GM04503 (cell line): ENCODE data around the gene CSF2RB.

Source experiments
- DNase-seq: peaks from one replicate; pipeline ENCODE4 v3.0.0-alpha.2; 2012; ENCODE audit warnings: low read depth

Gene CSF2RB

DNA sequence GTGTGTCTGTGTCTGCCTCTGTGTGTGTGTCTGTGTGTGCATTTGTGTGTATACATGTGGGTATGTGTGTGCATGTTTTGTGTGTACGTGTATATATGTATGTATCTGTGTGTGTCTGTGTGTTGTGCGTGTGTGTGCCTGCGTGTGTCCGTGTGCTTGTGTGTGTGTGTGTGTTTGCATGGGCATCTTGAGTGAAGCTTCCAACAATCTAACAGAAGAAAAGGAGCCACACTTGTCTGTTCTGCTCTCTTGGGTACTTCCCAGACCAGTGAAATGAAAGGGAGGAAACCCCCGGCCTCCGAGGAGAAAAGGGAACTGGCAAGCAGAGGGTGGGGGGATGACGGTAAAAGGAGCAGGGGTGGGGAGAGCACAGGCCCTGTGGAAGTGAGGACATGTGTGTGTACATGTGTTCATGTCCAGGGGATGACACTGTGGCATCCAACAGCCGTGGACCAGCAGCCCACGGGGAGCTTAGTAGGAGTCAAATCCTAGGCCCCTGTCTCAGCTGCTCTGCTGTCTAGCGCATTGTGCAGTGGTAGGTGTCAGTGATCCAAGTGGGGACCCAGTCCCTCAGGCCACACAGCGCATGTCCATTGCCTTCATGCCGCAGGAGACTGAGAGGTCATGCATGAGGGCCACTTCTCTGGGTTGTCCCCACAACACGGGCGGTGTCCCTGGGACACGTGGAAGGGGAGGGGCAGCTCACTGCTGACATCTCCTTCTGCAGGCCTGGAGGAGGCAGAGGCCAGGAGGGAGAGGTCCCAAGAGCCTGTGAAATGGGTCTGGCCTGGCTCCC is 8.1 kb downstream of the CSF2RB start:
- DNase-seq, result no peak

DNA sequence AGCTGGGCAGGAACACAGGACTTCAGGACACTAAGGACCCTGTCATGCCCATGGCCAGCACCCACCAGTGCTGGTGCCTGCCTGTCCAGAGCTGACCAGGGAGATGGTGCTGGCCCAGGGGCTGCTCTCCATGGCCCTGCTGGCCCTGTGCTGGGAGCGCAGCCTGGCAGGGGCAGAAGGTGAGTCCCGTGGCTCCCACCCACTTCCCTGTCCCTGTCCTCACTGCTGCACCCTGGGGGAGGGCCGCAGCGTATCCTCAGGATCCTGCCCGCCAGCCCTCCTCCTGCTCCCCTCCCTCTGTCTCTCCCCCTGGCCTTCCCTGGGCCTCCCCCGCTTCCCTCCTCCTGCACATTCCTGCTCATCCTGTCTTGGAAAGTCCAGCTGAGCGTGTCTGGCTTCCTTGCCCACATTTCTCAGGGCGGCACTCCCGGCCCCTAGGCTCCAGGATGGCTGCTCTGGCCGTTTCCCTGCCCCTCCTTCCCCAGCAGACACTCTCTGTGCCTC is 8.7 kb downstream of the CSF2RB start:
- DNase-seq, result no peak

DNA sequence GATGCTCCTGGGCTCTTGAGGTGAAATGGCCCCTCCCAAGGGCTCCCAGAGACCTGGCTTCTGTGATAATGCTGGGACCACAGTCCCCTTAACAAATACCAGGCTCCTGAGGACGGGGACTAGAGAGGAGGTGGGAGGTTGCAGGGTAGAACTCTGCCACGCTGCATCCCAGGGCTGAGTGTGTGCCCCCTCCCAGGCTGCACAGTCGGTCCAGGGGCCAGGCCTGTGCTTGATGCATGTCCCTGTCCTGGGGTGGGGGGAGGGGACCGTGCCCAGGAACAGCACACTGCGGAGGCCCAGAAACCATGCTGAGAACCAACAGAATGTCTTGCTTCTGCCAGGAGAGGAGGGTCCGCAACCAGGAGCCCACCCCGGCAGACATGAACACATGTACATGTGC is 9.3 kb downstream of the CSF2RB start:
- no peak for DNase-seq

DNA sequence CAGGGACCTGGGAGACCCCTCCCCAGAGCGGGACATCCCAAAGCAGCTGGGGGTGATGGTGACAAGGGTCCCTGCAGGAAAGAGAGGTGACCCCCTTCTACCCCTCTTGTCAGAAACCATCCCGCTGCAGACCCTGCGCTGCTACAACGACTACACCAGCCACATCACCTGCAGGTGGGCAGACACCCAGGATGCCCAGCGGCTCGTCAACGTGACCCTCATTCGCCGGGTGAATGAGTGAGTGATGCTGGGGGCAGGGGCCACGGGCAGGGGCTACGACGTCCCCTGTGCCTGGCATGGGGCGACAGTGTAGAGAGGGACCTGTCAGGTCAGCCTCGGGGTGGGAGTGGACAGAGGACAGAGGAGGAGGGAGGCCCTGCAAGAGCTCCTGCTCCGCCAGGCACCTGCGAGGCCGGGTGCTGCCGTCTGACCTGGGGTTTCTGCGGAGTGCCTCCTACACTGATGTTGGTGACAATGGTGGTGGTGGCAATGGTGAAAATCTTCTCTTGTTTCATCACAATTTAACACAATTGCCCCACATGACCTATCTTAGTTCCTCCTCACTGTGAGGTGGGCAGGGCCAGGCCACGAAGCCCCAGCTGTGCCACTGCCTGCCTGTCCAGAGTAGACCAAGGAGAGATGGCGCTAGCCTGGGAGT is 9.8 kb downstream of the CSF2RB start:
- DNase-seq, result no peak

DNA sequence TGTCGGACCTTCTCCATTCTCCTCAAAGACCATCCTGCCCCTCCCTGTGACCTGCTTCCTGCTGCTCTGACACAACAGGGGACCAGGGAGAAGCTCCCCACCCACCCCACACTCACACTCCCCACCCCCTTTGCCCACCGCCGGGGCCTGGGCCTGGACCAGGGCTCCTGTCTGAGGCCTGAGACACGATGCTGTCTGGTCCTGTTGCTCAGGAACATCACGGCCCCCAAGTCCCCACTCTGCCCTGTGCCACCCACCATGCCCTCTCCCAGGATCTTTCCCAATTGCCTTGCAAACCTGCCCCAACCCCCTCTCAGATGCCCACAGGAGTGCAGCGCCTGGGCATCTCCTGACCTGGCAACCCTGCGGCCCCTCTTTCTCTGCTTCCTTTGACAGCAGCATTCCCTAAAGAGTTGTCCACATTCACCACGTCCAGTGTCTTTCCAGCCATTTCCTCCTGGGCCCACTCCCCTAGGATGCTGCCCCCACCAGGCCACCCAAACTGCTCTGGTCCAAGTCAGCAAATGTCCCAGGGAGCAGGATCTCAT is 10.8 kb downstream of the CSF2RB start:
- no peak for DNase-seq

DNA sequence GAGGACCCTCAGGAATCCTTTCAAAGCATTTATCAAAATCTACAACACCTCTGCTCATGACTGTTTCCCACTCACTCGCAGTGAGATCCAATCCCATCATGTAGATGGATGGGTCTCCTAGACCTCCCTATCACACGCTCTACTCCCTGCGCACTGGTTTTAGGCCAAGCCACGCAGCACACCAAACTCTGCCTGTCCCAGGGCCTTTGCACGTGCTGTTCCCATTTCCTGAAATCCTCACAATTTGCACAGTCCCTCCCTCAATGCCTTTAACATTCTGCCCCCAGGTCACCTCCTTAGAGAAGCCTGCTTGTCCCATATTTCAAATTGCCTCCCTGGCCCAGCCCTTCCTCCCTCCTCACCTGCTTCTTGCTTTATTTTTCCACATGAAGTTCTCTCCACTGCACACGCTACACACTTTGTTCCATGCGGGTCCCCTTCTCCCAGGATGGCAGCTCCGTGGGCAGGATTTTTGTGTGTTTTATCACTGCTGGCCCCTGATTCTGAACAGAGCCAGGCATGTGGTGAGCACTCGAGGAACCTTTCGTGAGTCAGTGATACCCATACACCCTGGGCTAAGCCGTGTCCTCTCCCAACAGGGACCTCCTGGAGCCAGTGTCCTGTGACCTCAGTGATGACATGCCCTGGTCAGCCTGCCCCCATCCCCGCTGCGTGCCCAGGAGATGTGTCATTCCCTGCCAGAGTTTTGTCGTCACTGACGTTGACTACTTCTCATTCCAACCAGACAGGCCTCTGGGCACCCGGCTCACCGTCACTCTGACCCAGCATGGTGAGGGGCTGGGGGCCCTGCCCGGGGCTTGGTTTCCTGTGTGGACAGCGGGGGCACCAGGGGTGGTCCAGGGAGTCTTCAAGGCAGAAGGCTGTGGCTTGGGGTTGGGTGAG is 12.2 kb downstream of the CSF2RB start:
- DNase-seq, result no peak

DNA sequence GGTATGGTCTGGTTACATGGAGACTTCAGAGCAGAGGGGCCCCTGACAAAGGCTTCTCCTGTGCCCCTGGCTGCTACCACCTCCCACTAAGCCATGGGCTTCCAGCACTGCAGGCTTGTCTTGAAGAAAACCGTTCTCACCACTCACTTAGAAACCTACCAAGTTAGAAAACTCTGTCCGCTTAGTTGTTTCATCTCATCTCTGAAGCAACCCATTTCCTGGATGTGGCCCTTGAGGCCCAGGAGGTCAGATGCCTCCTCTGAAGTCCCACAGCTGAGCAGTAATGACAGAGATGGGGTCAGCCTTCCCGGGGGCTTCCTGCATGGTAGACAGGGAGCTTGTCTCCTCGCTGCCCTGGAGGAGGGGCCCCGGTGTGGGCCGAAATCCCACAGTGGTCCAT is 12.9 kb downstream of the CSF2RB start:
- DNase-seq, result no peak

DNA sequence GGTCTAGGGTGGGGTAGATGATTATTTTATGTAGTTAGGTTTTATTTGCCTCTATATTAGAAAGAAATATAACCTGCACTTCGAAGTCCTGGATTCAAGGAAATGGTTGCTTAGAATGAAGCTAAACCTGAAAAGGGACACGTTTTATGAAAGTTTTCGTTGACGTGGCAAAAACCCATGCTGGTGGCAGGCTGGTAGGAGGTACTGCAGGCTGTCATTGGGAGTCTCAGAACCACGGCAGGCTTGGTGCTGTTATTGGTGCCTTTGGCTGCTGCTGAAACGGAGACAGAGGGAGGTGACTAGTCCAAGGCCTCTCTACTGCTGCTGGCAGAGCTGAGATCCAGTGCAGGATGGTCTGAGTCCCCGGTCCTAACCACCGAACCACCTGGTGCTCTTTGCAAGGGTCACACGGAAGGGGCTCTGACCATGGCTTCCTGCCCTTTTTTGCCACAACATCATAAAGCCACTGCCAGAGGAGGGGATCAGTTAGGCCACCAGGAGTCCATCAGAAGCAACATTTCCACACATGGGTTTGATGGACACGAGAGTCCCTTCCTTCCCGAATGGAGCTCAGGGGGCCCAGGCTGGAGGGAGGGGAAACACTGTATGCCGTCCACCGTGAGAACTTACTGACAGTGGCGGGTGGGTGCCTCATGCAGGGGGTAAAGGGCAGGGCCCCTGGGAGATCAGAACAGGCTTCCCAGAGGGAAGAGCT is 13.4 kb downstream of the CSF2RB start:
- no peak for DNase-seq

DNA sequence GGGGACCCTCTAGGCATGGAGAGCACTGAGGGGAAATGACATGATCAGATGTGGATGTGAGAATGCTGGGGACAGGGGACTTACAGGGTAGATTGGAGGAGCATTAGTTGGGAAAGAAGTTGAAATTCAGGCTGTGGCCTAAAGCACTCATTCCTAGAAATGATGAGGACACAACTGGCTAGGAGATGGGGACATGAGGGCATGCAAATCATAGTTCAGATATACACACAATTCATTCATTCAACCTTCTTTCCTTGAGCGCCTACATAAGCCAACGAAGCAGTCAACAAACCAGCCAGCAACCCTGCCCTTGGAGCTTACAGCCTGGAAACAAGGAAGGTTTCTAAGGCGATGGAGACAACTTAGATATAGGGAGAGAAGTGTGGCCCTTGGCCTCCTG is 14.2 kb downstream of the CSF2RB start:
- DNase-seq, result no peak

DNA sequence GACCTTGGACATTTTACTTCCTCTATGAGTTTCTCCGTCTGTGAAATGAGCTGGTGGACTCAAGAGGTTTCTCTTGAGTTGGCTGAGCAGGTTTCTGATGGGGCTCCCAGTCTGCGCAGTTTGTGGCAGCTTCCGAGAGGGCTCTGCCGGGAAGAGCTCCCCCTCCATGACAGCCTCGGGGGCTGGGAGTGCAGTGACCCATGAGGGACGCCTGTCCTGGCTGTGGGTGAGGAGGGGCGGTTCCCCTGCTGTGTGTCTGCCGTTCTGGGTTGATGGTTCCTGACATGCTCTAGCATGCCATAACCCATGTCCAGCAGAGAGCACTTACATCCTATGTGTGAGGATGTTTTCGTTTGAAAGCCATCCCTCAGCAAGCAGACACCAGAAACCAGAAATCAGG is 14.8 kb downstream of the CSF2RB start:
- no peak for DNase-seq

DNA sequence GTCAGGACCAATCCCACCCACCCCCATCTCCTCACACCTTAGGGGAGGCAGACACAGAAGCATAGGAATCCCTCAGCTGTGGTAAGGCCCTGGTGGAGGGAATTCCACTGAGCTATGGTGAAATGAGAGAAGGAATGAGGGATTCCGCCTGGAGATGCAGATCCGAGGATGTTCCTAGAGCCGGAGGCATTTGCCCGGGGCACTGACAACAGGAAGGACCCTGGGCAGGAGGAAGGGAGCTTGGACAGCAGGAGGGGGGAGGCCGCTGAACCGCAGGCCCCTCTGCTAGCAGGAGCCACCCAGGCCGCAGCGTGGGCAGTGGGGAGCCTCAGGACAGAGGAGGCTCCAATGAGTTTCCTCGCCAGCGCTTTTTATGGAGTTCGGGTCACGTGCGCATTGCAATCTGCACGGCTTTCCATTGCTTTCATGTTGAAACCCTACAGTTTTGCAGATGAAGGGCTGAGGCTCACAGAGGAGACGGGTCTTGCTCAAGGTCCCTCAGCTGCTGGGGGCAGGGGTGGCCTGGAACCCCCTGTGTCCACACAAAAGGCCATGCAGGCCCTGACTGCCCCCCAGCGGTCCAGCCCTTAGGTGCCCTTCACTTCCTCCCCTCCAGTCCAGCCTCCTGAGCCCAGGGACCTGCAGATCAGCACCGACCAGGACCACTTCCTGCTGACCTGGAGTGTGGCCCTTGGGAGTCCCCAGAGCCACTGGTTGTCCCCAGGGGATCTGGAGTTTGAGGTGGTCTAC is 15.5 kb downstream of the CSF2RB start:
- no peak for DNase-seq

DNA sequence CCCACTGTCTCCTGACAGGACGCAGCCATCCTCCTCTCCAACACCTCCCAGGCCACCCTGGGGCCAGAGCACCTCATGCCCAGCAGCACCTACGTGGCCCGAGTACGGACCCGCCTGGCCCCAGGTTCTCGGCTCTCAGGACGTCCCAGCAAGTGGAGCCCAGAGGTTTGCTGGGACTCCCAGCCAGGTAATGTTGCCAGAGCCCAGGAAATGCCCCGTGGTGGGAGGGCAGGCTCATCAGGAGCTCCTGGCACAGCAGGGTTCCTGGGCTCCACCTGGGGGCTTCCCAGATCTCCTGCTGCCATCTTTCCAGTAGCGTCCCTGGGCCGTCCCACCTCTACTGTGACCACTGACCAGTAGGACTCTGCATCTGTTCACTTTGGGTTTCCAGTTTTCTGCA is 16.2 kb downstream of the CSF2RB start:
- no peak for DNase-seq

DNA sequence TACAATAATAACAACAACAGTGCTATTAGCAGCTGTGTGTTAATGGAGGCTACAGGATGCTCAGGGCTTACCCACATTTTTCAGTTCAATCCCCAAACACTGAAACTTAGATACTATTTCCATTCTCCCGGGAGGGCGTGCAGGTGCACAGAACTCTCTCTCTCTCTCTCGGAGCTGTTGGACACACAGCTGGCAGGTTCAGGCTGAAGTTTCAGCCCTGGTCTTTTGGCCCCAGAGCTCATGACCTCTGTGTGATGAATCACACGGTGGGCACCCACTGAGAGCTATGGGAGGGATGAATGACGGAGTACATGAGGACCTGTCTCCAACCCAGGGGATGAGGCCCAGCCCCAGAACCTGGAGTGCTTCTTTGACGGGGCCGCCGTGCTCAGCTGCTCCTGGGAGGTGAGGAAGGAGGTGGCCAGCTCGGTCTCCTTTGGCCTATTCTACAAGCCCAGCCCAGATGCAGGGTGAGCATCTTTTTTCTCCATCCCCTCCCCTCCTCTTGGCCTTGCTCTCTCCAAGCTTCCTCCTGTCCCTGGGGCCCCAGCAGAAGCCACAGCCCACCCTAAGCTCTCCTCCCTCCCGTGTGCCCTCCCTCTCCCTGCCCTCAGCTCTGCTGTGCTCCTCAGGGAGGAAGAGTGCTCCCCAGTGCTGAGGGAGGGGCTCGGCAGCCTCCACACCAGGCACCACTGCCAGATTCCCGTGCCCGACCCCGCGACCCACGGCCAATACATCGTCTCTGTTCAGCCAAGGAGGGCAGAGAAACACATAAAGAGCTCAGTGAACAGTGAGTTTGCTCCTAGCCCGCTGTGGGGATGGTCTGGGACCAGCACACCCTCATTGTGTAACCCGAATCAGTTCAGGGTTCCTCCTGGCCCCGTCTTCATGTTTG is 16.9 kb downstream of the CSF2RB start:
- no peak for DNase-seq

DNA sequence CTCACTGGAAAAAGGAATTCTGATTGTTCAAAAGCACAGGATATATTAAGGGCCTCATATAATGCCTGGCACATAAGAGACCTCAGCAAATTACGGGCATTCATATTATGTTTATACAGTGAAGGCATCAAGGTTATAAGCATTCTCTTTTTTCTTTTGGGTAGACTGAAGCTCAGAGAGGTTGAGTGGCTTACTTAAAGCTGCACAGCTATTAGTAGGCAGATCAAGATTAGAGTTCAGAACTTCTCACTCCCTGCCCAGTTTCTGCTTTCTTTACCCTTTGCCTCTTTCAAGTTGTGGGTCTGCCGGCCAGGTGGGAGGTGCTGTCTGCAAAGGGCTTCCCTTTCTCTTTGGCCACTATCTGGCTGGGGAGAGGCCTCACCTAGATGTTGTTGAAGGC is 18.0 kb downstream of the CSF2RB start:
- no peak for DNase-seq

DNA sequence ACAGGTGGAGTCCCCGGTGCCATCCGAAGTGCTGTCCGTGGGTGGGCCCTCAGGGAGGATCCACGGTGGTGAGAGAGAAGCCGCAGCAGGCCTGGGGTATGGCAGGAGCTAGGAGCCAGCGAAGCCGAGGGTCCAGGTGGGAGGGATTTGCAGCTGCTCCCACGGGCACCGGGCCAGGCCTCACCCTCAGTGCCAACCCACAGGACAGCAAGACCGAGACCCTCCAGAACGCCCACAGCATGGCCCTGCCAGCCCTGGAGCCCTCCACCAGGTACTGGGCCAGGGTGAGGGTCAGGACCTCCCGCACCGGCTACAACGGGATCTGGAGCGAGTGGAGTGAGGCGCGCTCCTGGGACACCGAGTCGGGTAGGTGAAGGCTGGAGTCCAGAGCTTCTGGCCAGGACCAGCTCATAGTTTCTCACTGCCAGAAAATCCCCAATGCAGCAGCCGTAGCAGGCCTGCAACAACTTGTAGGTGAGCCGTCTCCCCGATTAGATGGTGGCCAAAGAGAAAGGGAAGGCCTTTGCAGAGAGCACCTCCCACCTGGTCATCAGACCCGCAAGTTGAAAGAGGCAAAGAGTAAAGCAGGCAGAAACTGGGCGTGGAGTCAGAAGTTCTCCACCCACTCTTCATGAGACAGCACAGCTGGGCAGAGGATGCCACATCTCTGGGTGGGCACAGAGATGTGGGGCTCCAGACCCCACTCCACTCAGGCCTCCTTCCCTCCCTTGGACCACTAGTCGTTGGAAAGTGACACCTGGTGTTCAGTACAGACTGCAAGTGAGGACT is 20.4 kb downstream of the CSF2RB start:
- no peak for DNase-seq

DNA sequence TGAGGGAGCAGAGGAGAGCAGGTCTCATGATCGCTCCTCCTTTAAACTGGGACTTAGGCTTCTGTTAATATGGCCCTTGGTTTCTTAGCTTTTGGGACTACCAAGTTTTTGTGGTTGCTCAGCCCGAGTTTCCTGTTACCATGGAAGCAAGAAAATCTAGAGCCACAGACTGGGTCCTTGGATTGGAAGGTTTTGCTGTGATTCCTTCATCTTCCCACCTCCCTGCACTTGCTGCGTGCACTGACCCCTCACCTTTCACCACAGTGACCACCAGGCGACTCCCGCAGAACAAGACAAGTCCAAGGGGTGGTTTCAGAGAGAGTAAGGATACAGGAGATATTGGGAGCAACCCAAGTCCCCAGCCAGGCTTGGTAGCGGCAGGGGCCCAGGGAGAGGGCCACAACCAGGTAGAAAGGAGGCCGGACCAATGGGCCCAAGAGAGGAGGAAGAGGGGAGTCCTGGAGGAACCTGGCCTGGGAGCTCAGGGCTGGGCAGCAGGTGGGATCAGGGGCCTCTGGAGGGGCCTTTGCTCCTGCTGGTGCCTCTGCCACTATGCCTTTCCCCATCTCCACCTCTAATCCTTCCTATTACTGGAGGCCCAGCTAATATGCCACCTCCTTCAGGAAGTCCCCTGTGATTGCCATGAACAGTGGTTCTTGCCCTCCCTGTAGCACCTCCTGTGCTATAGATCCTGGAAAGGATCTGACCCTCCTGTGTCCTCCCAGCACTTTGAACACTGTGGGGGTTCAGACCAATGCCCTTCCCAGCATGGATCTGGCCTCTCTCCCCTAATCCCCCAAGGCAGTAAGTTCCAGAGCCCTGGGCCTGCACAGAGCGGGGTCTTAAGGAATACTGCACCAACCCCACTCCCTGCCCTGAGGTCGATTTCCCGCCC is 21.2 kb downstream of the CSF2RB start:
- DNase-seq, result no peak

DNA sequence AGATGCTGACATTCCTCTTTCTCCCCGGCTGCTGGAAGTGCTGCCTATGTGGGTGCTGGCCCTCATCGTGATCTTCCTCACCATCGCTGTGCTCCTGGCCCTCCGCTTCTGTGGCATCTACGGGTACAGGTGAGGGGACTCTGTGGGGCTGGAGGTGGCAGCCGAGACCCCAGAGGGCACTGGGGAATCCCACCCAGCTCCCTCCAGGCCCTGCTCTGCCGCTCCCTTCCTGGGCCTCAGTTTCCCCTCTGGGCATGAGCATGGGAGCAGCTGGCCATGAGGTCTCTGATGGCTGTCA is 21.8 kb downstream of the CSF2RB start:
- DNase-seq, result no peak

DNA sequence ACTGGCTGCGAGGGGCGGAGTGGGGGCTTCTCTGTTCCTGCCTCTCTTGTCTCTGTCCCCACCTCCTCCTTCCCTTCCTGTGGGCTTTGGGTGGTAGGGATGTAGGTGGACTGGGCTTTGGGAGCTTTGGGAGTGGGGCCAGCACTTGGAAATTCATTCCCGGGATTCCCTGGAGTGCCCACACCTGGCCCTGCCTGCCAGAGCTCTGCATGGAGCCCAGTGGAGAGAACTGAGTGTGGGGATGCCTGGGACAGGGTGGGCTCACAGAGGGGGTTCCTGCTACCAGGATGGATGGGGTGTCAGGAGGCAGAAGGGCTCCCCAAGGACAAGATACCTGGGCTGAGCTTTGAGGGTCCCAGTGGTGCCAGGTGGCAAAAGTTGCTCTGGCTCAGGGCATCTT is 22.3 kb downstream of the CSF2RB start:
- no peak for DNase-seq
